ENCODE results near the gene KDF1.

GRCh38 chr1:26978901-26979300, 18.6 kb upstream of the KDF1 start:
- no peak for TF ChIP-seq EZH2 (IDR thresholded peaks at IDR 0.05; ENCODE audit: borderline replicate concordance, low read depth, low read length, severe bottlenecking)
- TF ChIP-seq CTCF (IDR thresholded peaks at IDR 0.05; ENCODE audit: borderline replicate concordance, extremely low read depth, low read length, poor library complexity, severe bottlenecking) = no peak

Measured in DND-41 (cell line).